ENCODE results near the gene GLRX5.

GLRX5 gene

GRCh38 chr14:95536036-95536593 is 1.3 kb downstream of the GLRX5 start:
- no peak for DNase-seq (ENCODE audit: low read depth)

GRCh38 chr14:95536671-95537070 is 1.8 kb downstream of the GLRX5 start:
- no peak for DNase-seq (ENCODE audit: low read depth)

- DNase-seq (ENCODE audit: low read depth) = no peak
These were observed 2.6 kb downstream of the GLRX5 start for GRCh38 chr14:95537298-95538089.

- DNase-seq (ENCODE audit: low read depth) = no peak
These were observed 4.1 kb downstream of the GLRX5 start for GRCh38 chr14:95538801-95539509.

- DNase-seq (ENCODE audit: low read depth) = no peak
These were observed 5.5 kb downstream of the GLRX5 start for GRCh38 chr14:95540236-95540855.

GRCh38 chr14:95541346-95541745 is 6.5 kb downstream of the GLRX5 start:
- no peak for DNase-seq (ENCODE audit: low read depth)

GRCh38 chr14:95541932-95542930 is 7.4 kb downstream of the GLRX5 start:
- no peak for DNase-seq (ENCODE audit: low read depth)

- no peak for DNase-seq (ENCODE audit: low read depth)
These were observed 8.2 kb downstream of the GLRX5 start for GRCh38 chr14:95543021-95543420.

GRCh38 chr14:95544588-95544987 is 9.7 kb downstream of the GLRX5 start:
- no peak for DNase-seq (ENCODE audit: low read depth)

- DNase-seq (ENCODE audit: low read depth) = no peak
These were observed 10.8 kb downstream of the GLRX5 start for GRCh38 chr14:95545515-95546168.

GRCh38 chr14:95547272-95547625 is 12.4 kb downstream of the GLRX5 start:
- DNase-seq (ENCODE audit: low read depth) = no peak

GRCh38 chr14:95547626-95548327 is 12.9 kb downstream of the GLRX5 start:
- DNase-seq (ENCODE audit: low read depth) = no peak

- DNase-seq (ENCODE audit: low read depth) = no peak
These were observed 13.6 kb downstream of the GLRX5 start for GRCh38 chr14:95548328-95548929.

- DNase-seq (ENCODE audit: low read depth) = no peak
These were observed 15.1 kb downstream of the GLRX5 start for GRCh38 chr14:95549656-95550585.

- DNase-seq (ENCODE audit: low read depth) = no peak
These were observed 16.6 kb downstream of the GLRX5 start for GRCh38 chr14:95551435-95551834.

- DNase-seq (ENCODE audit: low read depth) = no peak
These were observed 18.3 kb downstream of the GLRX5 start for GRCh38 chr14:95553141-95553540.

GRCh38 chr14:95555053-95555452 is 20.2 kb downstream of the GLRX5 start:
- no peak for DNase-seq (ENCODE audit: low read depth)

GRCh38 chr14:95557291-95557690 is 22.4 kb downstream of the GLRX5 start:
- no peak for DNase-seq (ENCODE audit: low read depth)

GRCh38 chr14:95557832-95558231 is 23.0 kb downstream of the GLRX5 start:
- no peak for DNase-seq (ENCODE audit: low read depth)

Measured in activated T-cell treated with anti-CD3 and anti-CD28 coated beads for 24 hours (primary cell).